Left colon (tissue), 2 donors: ENCODE measurements around the gene RHOT1. TPM values are rescaled to one million over a fixed set of nuclear protein-coding genes. Genes with fewer than 3 reads are reported as not detected.
"Not testable (repeated sequence)": the region's sequence is repeated elsewhere in the genome, so short reads cannot be mapped to it uniquely, and the experiment has no call there.

Experiments
- ATAC-seq: fragments of 200-7000 bp; cut with Tn5 transposase; one replicate; pipeline ENCODE4 v1.9.1; 2020; ENCODE audit warnings: mild to moderate bottlenecking, moderate library complexity
- DNase-seq, 2 donors: peaks; one replicate each; pipeline ENCODE4 v3.0.0-alpha.2; 2020
- intact Hi-C, 2 donors: fragments of 100-400 bp; cut with DNase I in 1 of 2; cut with micrococcal nuclease in 1 of 2; formaldehyde crosslinking; loops; one replicate each; pipeline versions ENCODE4 v1.11.2 to v1.14.0; 2022; cut with DNase I, micrococcal nuclease
- long read RNA-seq: library from polyadenylated mRNA; unstranded; transcript quantifications from one replicate; pipeline ENCODE4 v2.0.0, GENCODE V29; 2021
- total RNA-seq, 2 donors: library from RNA; stranded (reverse); fragmentation: NEBNext Ultra II Directional; extraction: Animal tissue kit (Norgen Biotek cat#: 25700); gene quantifications; one replicate each; pipeline ENCODE4 v1.2.1, GENCODE V29; 2021
- donor health status: DM: no; HTN: no; CAD: no.
- donor health status: DM: yes; HTN: yes; CAD: no.

Gene RHOT1
- total RNA-seq: 10 to 100 TPM; 23.0 to 23.1 TPM
- long read RNA-seq, transcript RHOT1-201 (19 exons, 3,133 nt): major isoform, 5 of 36 reads
- long read RNA-seq, partial matches to known transcripts: 14 of 36 reads
- long read RNA-seq, other reads (novel, unspliced or antisense): 9 of 36 reads

DNA sequence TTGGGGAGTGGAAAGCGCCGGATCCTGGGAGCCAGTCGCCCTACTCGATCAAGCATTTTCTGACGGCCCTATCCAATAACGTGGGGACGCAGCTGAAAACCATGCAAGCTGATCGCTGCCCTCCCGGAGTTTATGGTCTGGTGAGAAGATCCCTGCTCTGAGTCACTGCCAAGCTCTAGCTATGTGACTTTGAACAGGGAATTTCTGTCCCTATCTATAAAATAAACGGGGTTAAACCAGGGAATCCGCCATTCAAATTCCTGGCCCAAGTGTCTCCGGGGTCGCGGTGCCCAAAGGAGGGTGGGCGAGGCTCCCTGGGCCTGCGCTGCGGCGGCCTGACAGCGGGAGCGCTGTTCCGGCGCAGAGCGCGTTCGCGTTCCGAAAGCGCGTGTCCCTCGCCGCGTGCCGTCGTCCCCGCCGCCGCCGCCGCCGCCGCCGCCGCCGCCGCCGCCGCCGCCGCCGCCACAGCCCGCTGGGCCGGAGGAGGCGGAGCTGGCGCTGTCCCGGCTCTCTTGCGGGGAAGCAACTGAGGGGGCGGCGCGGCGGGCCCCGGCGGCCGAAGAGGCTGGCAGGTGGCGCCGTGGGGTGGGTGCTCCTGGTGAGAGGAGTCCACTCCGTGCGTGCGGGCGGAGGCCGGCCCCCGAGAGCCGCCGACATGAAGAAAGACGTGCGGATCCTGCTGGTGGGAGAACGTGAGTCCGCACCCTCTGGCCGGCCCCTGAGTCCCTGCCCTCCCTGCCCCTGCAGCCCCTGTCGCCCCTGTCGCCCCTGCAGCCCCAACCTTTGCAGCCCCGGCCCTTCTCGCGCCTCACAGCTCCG, at the start of gene RHOT1:
Gene RHOT1 (plus strand): TSS at position 465 of the 819 bp plus-strand sequence. CDS start 191 bp downstream, at position 656.
- ATAC-seq (peak; percentile 74), DNase-seq (peak; percentile 76 to 78)
- intact Hi-C loops: no loop called here

DNA sequence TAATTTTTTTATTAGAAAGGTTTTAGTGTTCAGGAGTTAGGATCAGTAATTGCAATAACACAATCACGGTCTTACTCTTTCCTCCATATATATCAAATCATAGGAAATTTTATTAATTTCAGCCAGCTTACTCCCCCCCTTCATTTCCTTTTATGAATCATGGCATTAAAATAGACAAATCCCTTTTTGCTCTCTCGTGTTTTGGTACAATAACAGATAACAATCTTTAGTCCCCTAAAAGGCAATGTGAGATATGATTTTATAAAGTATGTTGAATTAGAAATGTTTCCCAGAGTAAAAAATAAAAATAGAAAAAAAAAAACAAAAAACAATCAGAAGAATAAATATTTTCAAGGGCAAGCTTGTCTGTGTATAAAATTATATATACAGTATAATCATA, 42.6 kb upstream of the RHOT1 start:
- DNase-seq: no peak
- no peak for ATAC-seq
- intact Hi-C loops: no loop called here

DNA sequence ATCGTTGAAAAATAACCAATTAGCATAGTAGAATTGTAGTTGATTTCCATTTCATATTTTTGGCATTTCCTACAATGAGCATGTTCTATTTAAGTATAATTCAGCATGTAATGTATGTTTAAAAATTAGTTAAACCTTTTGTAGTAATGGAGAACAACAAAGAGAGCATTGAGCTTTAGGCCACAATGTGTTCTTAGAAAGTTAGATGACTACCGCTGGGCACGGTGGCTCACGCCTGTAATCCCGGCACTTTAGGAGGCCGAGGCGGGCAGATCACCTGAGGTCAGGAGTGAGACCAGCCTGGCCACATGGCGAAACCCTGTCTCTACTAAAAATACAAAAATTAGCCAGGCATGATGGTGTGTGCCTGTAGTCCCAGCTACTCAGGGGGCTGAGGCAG, 42.0 kb upstream of the RHOT1 start:
- intact Hi-C loops, ATAC-seq, DNase-seq: not testable (repeated sequence)

DNA sequence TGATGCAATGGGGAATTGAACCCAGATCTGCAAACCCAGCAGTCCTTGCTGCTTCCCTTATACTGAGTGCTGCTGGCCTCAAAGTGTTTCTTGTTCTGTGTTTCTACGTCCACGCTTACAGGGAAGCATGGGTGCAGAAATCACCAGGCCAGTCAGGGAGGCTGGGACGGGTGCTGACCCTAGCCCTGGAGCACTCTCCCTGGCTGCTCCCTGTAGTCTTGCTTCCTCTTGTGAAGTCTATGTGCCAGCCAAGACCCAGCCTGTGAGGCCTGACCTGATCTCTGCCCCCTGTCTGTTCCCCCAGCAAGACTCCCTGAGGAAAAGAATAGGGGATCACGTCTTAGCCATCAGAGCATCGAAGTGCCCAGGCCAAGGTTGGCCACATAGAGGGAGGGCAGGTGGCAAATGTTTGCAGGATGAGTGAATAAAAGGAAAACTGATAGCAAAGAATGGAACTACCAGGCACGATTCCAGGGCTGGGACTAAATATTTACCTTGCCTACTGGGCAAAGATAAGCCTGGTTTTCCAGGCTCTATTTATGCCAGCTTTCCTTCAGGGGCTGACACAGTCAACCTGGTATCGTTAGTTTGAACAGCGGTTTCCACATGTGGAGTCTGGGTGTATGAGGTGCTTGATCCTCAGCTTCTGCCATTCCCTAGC, 41.2 kb upstream of the RHOT1 start:
- peak; percentile 89 for ATAC-seq

DNA sequence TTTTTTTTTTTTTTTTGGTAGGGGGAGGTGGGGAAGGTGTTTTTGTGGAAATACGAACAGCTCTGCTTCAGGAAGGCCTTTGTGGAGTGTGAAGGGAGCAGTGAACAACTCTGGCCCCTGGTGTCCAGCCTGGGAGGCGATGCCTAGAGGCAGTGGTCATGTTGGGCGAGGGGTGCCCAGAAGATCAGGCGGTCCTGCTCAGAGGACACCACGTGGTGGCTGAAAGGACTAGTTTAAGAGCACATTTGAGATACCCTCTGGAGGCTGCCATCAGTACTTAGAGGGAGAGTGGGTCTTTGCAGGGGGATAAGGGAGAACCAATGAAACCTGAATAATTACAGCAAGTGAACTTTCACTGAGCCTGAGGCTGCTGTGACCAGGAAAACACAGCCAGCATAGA, 40.1 kb upstream of the RHOT1 start:
- intact Hi-C loops: no loop called here
- ATAC-seq: no peak
- no peak for DNase-seq

More for the DNA sequence above, 41.2 kb upstream of the RHOT1 start:
- intact Hi-C loops: no loop called here
- peak in 1 of 2 donors; percentile 44 for DNase-seq

DNA sequence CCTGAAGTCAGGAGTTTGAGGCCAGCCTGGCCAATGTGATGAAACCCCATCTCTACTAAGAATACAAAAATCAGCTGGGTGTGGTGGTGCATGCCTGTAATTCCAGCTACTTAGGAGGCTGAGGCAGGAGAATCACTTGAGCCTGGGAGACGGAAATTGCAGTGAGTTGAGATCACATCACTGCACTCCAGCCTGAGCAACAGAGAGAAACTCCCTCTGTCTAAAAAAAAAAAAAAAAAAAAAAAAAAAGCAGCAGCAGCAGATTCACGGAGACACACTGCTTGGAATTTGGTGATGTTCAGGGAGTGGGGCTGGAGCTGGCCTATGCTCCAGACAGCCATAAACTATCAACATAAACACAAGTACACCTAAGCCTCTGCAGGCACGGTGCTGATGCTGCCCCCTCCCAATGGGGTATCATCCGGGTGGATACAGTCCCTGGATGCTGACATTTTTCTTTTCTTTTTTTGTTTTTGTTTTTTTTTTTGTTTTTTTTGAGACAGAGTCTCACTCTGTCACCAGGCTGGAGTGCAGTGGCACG, 39.6 kb upstream of the RHOT1 start:
- DNase-seq (no peak), ATAC-seq (no peak)
- intact Hi-C loops: no loop called here

DNA sequence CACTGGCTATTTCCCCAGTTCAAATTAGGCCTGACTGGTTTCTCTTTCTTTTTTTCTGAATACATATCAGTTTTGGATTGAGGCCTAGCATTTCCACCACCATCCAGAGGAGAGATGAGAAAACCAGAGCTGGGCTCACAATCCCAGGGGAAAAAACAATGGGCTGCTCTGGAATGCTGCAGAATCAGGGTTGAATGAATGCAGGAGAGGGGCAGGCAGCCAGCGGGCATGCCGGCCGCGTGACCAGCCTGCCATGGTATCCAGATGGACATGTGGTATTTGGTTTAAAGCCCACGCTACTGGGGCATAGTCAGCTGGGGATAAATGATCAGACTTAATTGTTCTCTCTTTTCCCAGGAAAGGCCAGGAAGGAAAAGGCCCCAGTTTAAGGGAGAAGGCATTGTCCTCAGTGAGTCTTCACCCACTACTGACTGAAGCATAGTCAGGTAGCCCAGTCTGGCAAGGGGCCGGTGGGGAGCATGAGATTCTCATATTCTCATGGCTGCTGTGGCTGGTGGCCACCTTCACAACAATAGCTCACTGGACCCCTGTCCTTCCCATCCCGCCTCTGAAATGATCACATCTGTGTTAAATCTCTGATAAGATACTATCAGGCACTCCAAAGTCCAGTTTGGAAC, 38.7 kb upstream of the RHOT1 start:
- intact Hi-C loops: no loop called here
- ATAC-seq (no peak), DNase-seq (no peak)

DNA sequence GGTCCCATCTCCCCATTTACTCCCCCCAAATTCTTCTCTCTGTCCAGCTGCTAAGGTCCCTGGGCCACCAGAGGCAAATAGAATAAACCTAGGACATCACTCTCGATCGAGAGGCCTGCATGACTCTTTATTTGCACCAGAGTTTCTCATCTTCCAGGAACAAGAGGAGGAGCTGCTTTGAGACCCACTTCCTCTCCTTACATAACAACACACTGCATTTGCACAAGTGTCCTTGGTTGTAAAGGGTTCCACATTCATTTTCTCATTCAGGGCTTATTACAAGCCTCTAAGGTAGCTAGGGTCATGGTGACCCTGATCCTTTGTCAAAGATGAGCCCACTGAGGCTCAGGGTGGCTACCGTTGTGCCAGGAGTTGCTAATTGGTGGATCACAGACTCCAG, 38.1 kb upstream of the RHOT1 start:
- ATAC-seq: no peak
- intact Hi-C loops: no loop called here

DNA sequence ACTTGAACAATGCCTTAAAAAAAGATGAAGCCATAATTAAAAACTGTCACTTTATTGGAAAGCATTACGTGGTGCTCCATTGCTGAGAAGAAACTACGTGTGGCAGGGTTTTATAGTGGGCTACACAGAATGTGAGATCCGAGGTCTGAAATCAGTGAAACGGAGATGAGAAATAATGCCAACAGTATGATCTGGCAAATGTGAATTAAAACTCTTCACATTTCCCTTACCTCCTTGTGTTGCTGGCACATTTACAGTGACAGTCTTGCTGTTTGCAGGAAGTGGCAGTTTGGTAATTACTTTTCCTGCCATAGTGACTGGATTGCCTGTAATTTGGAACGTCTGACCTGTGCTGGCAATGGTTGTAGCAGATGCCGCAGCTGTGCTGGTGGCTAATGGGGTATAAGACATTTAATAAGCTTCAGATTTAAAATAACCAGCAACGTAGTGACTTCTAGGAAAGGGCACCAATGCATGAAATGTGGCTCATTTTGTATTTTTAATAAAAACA, 35.8 kb upstream of the RHOT1 start:
- peak; percentile 95 for ATAC-seq
- intact Hi-C loops: not testable (repeated sequence)

More for the DNA sequence above, 38.1 kb upstream of the RHOT1 start:
- DNase-seq: no peak

DNA sequence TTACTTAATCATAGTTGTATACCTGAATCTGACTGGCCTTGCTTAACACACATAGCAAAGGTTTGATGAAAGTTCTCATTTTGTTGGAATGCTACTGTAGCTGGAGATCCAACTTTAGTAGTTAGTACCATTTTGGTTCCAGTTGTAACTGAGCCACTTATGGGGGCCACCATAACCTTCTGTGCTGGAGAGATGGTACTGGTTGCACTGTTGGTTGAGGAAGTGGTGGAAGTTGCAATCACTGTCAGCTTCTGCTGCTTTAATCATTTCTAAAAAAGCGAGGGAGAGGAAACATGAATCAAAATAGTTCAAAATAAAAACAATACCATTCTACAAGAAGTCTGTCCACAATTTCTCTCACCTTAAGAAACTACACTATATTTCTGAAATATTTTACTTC, 35.1 kb upstream of the RHOT1 start:
- DNase-seq, intact Hi-C loops: not testable (repeated sequence)
- ATAC-seq: peak; percentile 35

More for the DNA sequence above, 35.8 kb upstream of the RHOT1 start:
- not testable (repeated sequence) for DNase-seq

DNA sequence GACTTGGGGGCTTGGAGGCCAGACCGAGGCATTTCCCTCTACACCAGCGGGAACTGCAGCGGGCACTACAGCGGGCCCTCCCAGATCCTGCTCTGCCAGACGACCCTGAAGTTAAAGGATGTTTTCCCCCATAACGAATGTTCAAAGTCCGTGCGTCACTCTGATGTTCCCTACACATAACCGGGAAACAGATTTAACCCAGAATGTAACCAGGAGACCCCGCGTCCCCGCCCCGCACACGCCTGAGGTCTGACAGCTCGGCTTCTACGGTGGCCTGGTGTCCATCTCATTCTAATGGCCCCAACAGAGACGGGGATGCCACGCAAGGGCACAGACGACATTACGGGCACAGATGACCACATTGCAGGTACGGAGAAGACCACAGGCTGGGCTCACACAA, 31.7 kb upstream of the RHOT1 start:
- ATAC-seq (no peak), DNase-seq (no peak)
- intact Hi-C loops: no loop called here

DNA sequence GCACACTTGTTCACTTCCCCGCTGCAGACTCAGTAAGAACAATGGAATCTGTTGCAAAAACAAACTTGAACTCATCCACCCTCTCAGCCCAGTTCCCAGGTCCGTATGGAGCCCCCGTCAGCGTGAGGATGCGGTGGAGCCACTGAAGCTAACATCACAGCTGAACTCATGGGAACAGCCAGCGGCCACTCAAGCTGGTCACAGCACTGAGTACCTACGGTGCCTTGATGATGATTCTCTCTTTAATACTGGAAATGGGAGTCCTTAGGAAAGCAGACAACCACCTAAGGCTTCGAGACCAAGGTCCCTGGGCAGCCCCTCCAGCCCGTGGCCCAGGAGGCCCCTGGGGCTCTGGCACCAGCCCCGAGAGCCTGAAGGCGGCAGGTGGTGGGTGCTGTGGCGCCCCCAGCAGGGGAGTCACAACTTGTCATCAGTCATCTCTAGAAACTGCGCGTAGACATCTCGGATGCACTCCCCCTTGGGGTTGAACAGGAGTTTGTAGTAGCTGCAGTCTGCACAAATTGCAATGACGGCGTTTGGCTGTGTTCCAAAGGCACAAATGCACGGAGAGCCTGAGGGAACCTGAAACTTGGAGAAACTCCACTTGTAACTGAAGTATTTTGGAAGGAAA, 31.0 kb upstream of the RHOT1 start:
- intact Hi-C loops: no loop called here
- ATAC-seq (no peak), DNase-seq (peak in 1 of 2 donors; percentile 43)

DNA sequence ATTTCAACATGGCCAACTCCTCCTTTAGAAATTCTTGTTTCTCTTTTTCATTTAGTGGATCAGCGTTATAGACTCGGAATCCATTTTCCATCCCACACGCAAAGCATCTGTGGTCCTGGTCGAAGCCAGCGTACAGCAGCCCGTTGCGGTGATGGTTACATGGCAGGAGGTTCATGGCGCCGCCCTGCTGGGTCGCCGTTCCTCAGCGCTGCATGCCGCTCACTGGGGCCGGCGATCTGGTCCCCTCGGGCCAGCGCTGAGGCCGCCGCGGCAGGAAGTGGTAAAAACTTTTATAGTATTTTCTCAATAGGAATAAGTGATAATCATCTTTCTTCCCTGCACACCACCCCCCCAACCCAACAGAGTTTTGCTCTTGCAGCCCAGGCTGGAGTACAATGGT, 29.9 kb upstream of the RHOT1 start:
- no peak for ATAC-seq
- intact Hi-C loops: no loop called here
- DNase-seq: no peak

DNA sequence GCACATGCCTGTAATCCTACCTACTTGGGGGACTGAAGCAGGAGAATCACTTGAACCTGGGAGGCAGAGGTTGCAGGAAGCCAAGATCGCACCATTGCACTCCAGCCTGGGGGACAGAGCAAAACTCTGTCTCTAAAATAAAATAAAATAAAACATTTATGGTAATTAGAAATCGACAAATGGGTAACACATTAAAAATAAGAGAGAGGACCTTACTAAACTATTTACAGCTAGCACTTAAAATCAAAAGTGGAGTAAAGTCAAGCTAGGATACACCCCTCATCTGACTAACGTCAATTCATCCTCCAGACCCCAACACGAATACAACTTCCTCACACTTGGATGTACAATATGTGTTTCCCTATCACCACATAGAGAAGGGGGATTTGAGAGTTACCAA, 27.8 kb upstream of the RHOT1 start:
- DNase-seq (no peak), ATAC-seq (no peak)
- intact Hi-C loops: no loop called here

DNA sequence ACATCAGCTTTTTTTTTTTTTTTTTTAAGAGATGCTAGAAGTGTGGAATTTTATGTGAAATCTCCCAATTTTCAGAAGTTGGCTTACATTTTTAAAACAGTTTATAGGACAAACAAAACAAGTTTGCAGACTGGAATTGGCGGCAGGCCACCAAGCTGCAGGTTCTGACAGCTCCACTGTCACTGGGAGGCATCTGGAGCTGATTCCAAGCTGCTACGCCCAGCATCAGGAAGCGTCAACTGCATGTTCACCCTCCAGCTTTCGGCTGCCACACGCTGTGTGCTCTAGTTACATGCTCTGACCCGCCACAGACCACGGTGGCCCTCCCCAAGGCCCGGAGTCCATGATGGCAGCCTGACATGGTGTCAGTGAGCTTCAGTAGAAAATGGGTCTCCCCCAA, 26.8 kb upstream of the RHOT1 start:
- ATAC-seq, intact Hi-C loops, DNase-seq: not testable (repeated sequence)

DNA sequence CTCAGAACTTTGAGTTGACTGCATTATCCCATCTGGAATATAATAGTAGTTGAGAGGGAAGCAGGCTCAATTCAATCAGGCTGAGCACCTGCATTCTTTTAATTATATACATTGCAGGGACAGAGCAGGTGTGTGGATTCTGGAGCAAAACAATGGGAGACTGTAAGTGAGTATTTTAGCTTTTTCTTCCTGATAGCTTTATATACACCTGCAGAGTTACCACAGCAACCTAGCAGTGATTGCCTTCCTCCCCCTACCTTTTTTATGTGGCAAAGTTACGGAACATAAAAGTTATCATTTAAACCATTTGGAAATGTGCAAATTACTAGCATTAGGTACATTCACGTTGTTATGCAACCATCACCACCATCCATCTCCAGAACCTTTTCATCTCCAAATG, 25.4 kb upstream of the RHOT1 start:
- ATAC-seq (peak; percentile 80), DNase-seq (no peak)
- intact Hi-C loops: no loop called here

DNA sequence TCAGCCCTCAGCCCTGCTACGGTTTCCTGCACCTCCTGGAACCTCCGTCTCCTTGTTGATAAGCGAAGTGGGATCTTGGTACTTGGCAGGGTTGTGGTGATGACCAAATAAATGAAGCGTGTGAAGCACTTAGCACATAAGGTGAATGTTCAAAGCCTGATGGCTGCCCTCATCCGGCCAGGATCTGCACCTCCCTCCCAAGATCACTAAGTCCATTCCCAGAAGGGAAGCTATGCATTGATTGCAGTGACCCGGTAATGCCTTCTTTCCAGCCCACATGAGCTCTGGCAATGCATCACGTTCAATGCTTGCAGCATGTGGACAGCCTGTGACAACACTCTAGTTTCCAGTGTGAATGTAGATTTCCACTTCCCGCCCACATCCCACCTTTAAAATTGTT, 24.9 kb upstream of the RHOT1 start:
- intact Hi-C loops: no loop called here
- ATAC-seq: peak; percentile 75
- DNase-seq: no peak

DNA sequence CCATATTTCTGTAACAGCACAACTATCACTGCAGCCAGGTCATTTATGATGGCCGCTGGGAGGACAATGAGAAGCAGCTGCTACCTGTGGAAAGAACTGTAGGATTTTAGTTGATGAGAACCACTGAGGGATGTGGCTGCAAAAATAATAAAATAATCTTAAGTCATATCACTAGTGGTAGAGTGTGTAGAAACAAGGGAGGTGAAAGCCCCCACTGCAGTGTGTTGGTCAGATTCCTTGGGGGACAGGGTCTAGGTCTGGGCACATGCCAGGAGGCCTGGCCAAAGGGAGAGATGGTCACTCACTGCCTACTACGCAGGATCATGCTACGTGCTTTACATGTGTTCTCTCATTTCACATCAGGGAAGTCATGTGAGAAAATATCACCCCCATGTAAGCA, 24.2 kb upstream of the RHOT1 start:
- intact Hi-C loops, ATAC-seq, DNase-seq: not testable (repeated sequence)

DNA sequence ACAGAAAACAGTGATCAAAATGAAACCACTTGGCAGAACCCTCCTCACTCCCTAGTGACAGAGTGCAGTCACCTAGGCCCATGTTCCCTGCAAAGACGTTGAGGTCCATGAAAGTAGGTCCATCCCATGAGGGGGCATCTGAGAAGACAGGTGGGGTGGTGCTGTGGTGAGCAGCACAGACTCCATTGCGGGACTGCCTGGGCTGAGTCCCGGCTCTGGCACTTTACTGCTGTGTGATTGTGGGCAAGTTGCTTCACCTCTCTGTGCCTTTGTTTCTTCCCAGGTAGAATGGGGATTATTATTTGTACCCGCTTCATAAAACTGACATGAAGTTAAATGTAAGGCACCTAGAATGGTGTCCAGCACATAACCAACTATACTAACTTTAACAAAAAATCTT, 23.5 kb upstream of the RHOT1 start:
- intact Hi-C loops: no loop called here
- no peak for ATAC-seq
- no peak for DNase-seq
